HepG2 (cell line): ENCODE measurements around the gene MSI2. TPM values are rescaled to one million over a fixed set of nuclear protein-coding genes. Genes with fewer than 3 reads are reported as not detected.

Experiments
- ATF3 ChIP-seq: sonication (generic); formaldehyde crosslinking; IDR thresholded peaks from 2 replicates; pipeline ENCODE4 v1.4.0; 2020; ENCODE audit warnings: missing genetic modification reagents
- CCAR2 ChIP-seq: fragments of 200-400 bp; formaldehyde crosslinking; optimal IDR thresholded peaks from 2 replicates; pipeline ENCODE3; 2018; ENCODE audit warnings: low read depth, mild to moderate bottlenecking, low read length, moderate library complexity
- DNMT3B ChIP-seq: conservative IDR thresholded peaks from 2 replicates; pipeline ENCODE4 v1.6.1; 2016; ENCODE audit warnings: missing biosample characterization, control low read depth
- E2F1 ChIP-seq: sonication (generic); formaldehyde crosslinking; IDR thresholded peaks from 2 replicates; pipeline ENCODE4 v1.5.0; 2020; ENCODE audit warnings: missing genetic modification reagents
- GTF3A ChIP-seq: sonication (generic); formaldehyde crosslinking; conservative IDR thresholded peaks from 2 replicates; pipeline ENCODE4 v1.4.0; 2020; ENCODE audit warnings: mild to moderate bottlenecking, missing genetic modification reagents
- HMG20B ChIP-seq: conservative IDR thresholded peaks from 2 replicates; pipeline ENCODE4 v1.6.1; 2016; ENCODE audit warnings: missing genetic modification reagents, missing compliant biosample characterization
- KLF16 ChIP-seq, 2 experiments: sonication (generic) in 1 of 2; formaldehyde crosslinking in 1 of 2; IDR thresholded peaks; 2 replicates each; pipeline versions ENCODE4 v1.6.1 to v1.8.0; 2016 to 2023; ENCODE audit warnings: missing genetic modification reagents in 2 of 2, missing compliant biosample characterization in 1 of 2
- MXI1 ChIP-seq: IDR thresholded peaks from 3 replicates; pipeline ENCODE4 v1.6.1; 2012; ENCODE audit warnings: low read depth, low read length, inconsistent platforms, borderline replicate concordance
- NBN ChIP-seq: fragments of 450-650 bp; conservative IDR thresholded peaks from 2 replicates; pipeline ENCODE4 v1.6.1; 2017
- SIX4 ChIP-seq: sonication (generic); formaldehyde crosslinking; IDR thresholded peaks from 2 replicates; pipeline ENCODE4 v1.4.0; 2020; ENCODE audit warnings: missing genetic modification reagents
- SOX13 ChIP-seq, 3 experiments: fragments of 450-650 bp in 1 of 3; sonication (generic) in 1 of 3; formaldehyde crosslinking in 1 of 3; IDR thresholded peaks in 2 of 3; conservative IDR thresholded peaks in 1 of 3; 2 replicates each; pipeline versions ENCODE4 v1.5.0 to v1.6.1; 2016 to 2020; ENCODE audit warnings: antibody characterized with exemption in 1 of 3, mild to moderate bottlenecking in 1 of 3, missing compliant biosample characterization in 1 of 3, missing genetic modification reagents in 1 of 3, moderate library complexity in 1 of 3
- TEF ChIP-seq: sonication (generic); formaldehyde crosslinking; IDR thresholded peaks from 2 replicates; pipeline ENCODE4 v1.5.0; 2020; ENCODE audit warnings: missing genetic modification reagents
- ZNF142 ChIP-seq: sonication (generic); formaldehyde crosslinking; IDR thresholded peaks from 2 replicates; pipeline ENCODE4 v1.4.0; 2020; ENCODE audit warnings: missing genetic modification reagents
- ZNF292 ChIP-seq: sonication (generic); formaldehyde crosslinking; IDR thresholded peaks from 2 replicates; pipeline ENCODE4 v1.8.1; 2022; ENCODE audit warnings: mild to moderate bottlenecking, low read depth, missing genetic modification reagents, borderline replicate concordance
- ZNF335 ChIP-seq: sonication (generic); formaldehyde crosslinking; IDR thresholded peaks from 2 replicates; pipeline ENCODE4 v1.4.0; 2020; ENCODE audit warnings: missing genetic modification reagents
- ZNF556 ChIP-seq: sonication (generic); formaldehyde crosslinking; IDR thresholded peaks from 2 replicates; pipeline ENCODE4 v1.4.0; 2020; ENCODE audit warnings: mild to moderate bottlenecking, missing genetic modification reagents, borderline replicate concordance
- ZNF678 ChIP-seq: sonication (generic); formaldehyde crosslinking; IDR thresholded peaks from 2 replicates; pipeline ENCODE4 v1.4.0; 2020; ENCODE audit warnings: mild to moderate bottlenecking, missing genetic modification reagents
- ZNF772 ChIP-seq: sonication (generic); formaldehyde crosslinking; IDR thresholded peaks from 2 replicates; pipeline ENCODE4 v1.5.0; 2020; ENCODE audit warnings: mild to moderate bottlenecking, missing genetic modification reagents
- polyA plus RNA-seq, 8 experiments: library from polyadenylated mRNA; depleted of rRNA in 3 of 8; stranded (reverse) in 7 of 8; unstranded in 1 of 8; fragments of >200 nt; fragmentation: Illumina TruSeq in 4 of 8; extraction: Trizol in 4 of 8; gene quantifications; 2 replicates each; pipeline versions ENCODE4 v1.2.1 to v1.2.3, GENCODE V29; 2011 to 2016; ENCODE audit warnings: low read depth in 4 of 8, missing spikeins in 1 of 8, mixed read lengths in 1 of 8; ENCODE audit not compliant: insufficient read depth in 1 of 8
- total RNA-seq, 5 experiments: library from RNA; depleted of rRNA; stranded (reverse); fragments of >200 nt; fragmentation: Illumina TruSeq; extraction: Trizol; gene quantifications; 2 replicates each; pipeline ENCODE4 v1.2.3, GENCODE V29; 2016; ENCODE audit warnings: low read depth in 1 of 5
- TF ChIP-seq, protein P1 (sequence below): sonication (generic); formaldehyde crosslinking; conservative IDR thresholded peaks from 2 replicates; pipeline ENCODE4 v1.4.0; 2020; ENCODE audit warnings: missing genetic modification reagents

Gene MSI2
- total and polyA plus RNA-seq, 2 of the 13 experiments (the other 11 are each of a cell fraction or from before 2014, with no cell fraction given) = 77.5 to 78.4 TPM

DNA sequence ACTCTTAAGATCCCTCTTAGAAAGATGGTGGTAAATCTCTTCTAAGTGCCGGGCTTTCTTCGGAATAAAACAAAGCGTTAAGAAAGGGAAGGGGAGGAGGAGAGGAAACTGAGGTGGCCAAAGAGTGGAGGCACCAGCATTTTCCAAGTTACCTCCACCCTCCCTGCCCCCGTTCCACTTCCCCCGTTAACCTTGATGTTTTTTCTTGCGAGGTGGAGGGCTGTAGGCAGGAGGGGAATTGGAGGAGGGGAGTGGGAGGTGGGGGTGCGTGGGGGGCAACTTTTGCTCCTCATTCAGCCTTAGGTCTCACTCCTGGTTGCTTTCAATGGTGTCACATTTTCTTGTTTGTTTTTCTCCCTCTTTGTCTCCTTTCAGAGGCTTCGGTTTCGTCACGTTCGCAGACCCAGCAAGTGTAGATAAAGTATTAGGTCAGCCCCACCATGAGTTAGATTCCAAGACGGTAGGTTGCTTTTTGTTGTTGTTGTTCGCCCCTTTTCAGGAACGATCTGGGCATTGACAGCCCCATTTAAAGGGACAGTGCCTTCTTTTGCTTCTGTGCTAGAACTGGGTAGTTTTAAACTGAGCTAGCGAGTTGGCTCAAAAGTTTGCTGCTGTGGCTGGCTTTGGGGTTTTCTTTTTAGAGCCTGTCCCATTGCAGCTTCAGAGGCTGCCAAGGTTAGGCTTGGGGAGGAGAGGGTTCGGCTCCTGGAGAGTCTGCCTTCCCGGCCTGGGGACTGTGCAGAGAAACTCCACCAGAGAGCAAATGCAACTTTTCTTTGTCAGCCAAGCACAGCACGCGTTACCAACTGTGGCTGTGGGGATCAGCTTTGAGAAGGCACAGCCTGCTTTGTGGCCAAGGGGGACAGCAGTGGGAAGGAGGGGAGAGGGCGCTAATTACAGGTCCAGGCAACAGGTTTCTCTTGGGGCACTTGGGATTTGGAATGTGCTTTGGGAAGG, 1.9 kb downstream of the MSI2 start (continued):
- TF ChIP-seq GTF3A (CRISPR knock-in tag) (no peak), ZNF772 (CRISPR knock-in tag) (no peak), TEF (CRISPR knock-in tag) (no peak), CCAR2 (no peak), ZNF335 (CRISPR knock-in tag) (no peak), NBN (no peak), ZNF292 (CRISPR knock-in tag) (no peak), ZNF142 (CRISPR knock-in tag) (no peak), E2F1 (CRISPR knock-in tag) (no peak), ATF3 (no peak), MXI1 (no peak), KLF16 (CRISPR knock-in tag; IDR thresholded peaks at IDR 0.05) (no peak), ZNF556 (CRISPR knock-in tag) (0 out of 2 replicates have a peak, but pooled peaks have one; percentile 49), SOX13 (IDR thresholded peaks at IDR 0.05) (no peak), SOX13 (CRISPR knock-in tag; conservative IDR thresholded peaks at IDR 0.05 in 1 of 2, IDR thresholded peaks at IDR 0.05 in 1 of 2) (peak in 1 of 2 experiments; percentile 52; a peak in 1 of 4 replicates), SIX4 (CRISPR knock-in tag) (no peak), ZNF678 (no peak), HMG20B (CRISPR knock-in tag) (no peak), DNMT3B (CRISPR knock-in tag) (no peak)
- TF ChIP-seq, protein P1, sequence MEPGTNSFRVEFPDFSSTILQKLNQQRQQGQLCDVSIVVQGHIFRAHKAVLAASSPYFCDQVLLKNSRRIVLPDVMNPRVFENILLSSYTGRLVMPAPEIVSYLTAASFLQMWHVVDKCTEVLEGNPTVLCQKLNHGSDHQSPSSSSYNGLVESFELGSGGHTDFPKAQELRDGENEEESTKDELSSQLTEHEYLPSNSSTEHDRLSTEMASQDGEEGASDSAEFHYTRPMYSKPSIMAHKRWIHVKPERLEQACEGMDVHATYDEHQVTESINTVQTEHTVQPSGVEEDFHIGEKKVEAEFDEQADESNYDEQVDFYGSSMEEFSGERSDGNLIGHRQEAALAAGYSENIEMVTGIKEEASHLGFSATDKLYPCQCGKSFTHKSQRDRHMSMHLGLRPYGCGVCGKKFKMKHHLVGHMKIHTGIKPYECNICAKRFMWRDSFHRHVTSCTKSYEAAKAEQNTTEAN = no peak
